ENCODE data around the gene NTM.
A peak's percentile ranks its signal among the peaks of the same experiment; 100 is the strongest.

Gene NTM

DNA sequence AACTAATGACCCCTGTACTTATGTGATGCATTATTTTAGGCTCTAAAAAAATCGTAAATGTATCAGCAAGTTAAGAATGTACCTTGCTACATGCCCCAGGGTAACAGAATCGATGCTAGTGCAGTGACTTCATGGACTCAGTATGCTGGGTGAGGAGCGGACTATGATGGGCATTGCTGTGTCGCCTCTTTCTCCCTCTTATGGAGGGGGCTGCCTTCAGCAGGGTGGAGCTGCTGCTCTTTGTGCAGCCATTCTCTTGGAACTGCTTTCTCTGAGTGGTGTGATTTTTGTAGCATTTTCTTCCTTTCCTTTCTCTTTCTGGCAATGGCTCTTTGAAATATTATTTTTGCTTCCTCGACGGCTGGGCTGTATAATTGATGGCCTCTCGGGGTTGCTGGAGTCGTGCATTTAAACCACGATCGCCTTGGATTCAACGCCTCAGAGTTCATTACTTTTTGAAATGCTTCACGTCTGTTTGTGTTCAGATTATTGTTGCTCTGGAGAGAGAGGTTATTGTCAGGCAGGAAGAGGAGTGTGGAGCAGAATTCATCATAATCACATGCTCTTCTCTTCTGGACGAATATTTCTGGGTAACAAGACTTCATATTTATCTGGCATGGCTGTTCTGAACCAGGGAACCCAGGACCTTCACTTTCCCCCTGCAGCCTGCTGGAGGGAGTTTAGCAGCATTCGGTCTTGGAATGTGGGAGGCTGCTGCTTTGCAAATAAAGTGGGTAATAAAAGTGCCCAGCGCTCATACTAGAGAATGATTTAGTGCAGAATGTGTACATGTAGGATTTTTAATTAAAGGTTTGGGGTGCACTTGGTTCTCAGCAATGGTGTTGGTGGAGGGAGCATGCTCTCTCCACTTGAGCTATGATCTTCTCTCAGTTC is 804.2 kb downstream of the NTM start:
- Histone ChIP-seq H2BK5ac (ENCODE audit: low read depth, low read length, poor library complexity, severe bottlenecking) (no peak overlapping the region), H3K4ac (ENCODE audit: low read depth in 1 of 2, low read length in 2 of 2) (no peak overlapping the region), H3K14ac (ENCODE audit: low read length in 2 of 2) (peak overlapping the region in 1 of 2 experiments; percentile 39), H2AK5ac (ENCODE audit: low read length, severe bottlenecking) (no peak overlapping the region), H2BK120ac (ENCODE audit: low read depth, low read length) (no peak overlapping the region), H3K79me1 (replicated peaks; ENCODE audit: low read length, poor library complexity, severe bottlenecking) (peaks cover 44% of the 10 kb centered on the region), H4K91ac (ENCODE audit: low read length) (no peak overlapping the region), H3K27ac (ENCODE audit: low read length, poor library complexity, severe bottlenecking) (no peak overlapping the region), H3K4me2 (ENCODE audit: low read length, poor library complexity, severe bottlenecking) (no peak overlapping the region), H3K36me3 (ENCODE audit: control insufficient read depth in 1 of 2, insufficient read depth in 2 of 2, low read depth in 1 of 2, low read length in 2 of 2) (peaks cover 0 to 4% of the 10 kb centered on the region in 2 experiments), H3K4me3 (ENCODE audit: insufficient read depth in 1 of 2, low read depth in 1 of 2, low read length in 2 of 2) (no peak overlapping the region), H2BK15ac (ENCODE audit: low read depth, poor library complexity, severe bottlenecking) (no peak overlapping the region), H4K8ac (ENCODE audit: low read length) (no peak overlapping the region), H3K27me3 (ENCODE audit: control insufficient read depth in 1 of 2, insufficient read depth in 1 of 2, low read length in 2 of 2) (no peaks in the 10 kb centered on the region), H3K9ac (ENCODE audit: low read length) (no peak overlapping the region), H3K18ac (ENCODE audit: low read depth in 1 of 2, low read length in 2 of 2) (no peak overlapping the region), H3K9me3 (ENCODE audit: control insufficient read depth, low read length) (no peaks in the 10 kb centered on the region), H3K23ac (ENCODE audit: low read length in 2 of 2) (no peak overlapping the region), H2AFZ (ENCODE audit: low read depth, low read length) (no peak overlapping the region), H2BK12ac (ENCODE audit: low read length in 2 of 2) (no peak overlapping the region), H3K4me1 (ENCODE audit: control insufficient read depth, insufficient read depth, low read depth, low read length) (peaks cover 1% of the 10 kb centered on the region)
- no peak for DNase-seq
- WGBS, result 81% methylated on average over 15 of the region's 15 CpGs

DNA sequence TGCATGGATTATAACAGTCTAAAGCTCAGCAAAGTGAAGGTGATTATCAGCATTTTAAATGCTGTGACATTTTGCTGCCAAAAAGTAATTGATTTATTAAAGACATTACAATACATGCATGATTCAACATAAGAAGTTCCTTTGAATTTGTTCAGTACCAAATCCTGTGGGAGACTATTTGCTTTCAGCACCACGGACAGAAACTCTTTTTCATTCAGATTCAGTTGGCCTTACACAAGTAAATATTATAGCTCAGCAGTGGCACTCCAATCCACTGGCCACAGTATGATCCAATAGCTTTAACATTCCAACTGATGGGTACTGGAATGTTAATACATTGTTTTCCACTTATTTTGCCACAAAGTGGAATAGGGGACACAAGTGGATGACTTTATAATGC is 806.7 kb downstream of the NTM start:
- Histone ChIP-seq H3K14ac (ENCODE audit: low read length in 2 of 2) (no peak overlapping the region), H3K4me1 (ENCODE audit: control insufficient read depth, insufficient read depth, low read depth, low read length) (peaks cover 1% of the 10 kb centered on the region), H4K8ac (ENCODE audit: low read length) (no peak overlapping the region), H3K4me2 (ENCODE audit: low read length, poor library complexity, severe bottlenecking) (no peak overlapping the region), H2BK15ac (ENCODE audit: low read depth, poor library complexity, severe bottlenecking) (no peak overlapping the region), H3K36me3 (ENCODE audit: control insufficient read depth in 1 of 2, insufficient read depth in 2 of 2, low read depth in 1 of 2, low read length in 2 of 2) (no peaks in the 10 kb centered on the region), H4K91ac (ENCODE audit: low read length) (no peak overlapping the region), H2AK5ac (ENCODE audit: low read length, severe bottlenecking) (no peak overlapping the region), H2BK12ac (ENCODE audit: low read length in 2 of 2) (no peak overlapping the region), H3K4ac (ENCODE audit: low read depth in 1 of 2, low read length in 2 of 2) (no peak overlapping the region), H3K27me3 (ENCODE audit: control insufficient read depth in 1 of 2, insufficient read depth in 1 of 2, low read length in 2 of 2) (no peaks in the 10 kb centered on the region), H2BK120ac (ENCODE audit: low read depth, low read length) (no peak overlapping the region), H2AFZ (ENCODE audit: low read depth, low read length) (no peak overlapping the region), H3K9ac (ENCODE audit: low read length) (no peak overlapping the region), H3K18ac (ENCODE audit: low read depth in 1 of 2, low read length in 2 of 2) (no peak overlapping the region), H3K4me3 (ENCODE audit: insufficient read depth in 1 of 2, low read depth in 1 of 2, low read length in 2 of 2) (no peak overlapping the region), H3K79me1 (replicated peaks; ENCODE audit: low read length, poor library complexity, severe bottlenecking) (peaks cover 35% of the 10 kb centered on the region), H3K23ac (ENCODE audit: low read length in 2 of 2) (no peak overlapping the region), H3K27ac (ENCODE audit: low read length, poor library complexity, severe bottlenecking) (no peak overlapping the region), H2BK5ac (ENCODE audit: low read depth, low read length, poor library complexity, severe bottlenecking) (no peak overlapping the region), H3K9me3 (ENCODE audit: control insufficient read depth, low read length) (no peaks in the 10 kb centered on the region)
- 18% methylated on average over 1 of the region's 1 CpG for WGBS
- peak; percentile 53 for DNase-seq

DNA sequence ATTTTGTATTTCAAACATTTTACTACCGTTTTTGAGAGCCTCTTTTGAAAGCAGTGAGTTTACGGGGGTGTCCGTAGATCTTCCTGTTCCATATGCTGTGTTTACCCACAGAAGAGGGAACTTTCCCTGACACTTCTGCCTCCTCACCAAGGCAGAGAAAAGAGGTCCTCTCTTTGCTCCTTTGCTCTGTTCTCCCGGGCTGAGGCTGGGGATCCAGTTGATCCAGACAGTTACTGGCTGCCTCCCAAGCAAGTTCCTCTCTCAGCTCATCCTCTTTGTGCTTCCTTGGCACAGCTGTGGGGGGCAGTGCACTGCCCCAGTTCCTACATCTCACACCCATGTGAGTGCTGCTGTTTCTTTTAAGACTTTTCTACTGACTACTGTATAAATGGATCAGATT is 813.7 kb downstream of the NTM start:
- no peak overlapping the region for H2BK15ac ChIP-seq (ENCODE audit: low read depth, poor library complexity, severe bottlenecking)
- no peaks in the 10 kb centered on the region for H3K9me3 ChIP-seq (ENCODE audit: control insufficient read depth, low read length)
- H3K9ac ChIP-seq (ENCODE audit: low read length), result no peak overlapping the region
- H3K27me3 ChIP-seq (ENCODE audit: control insufficient read depth in 1 of 2, insufficient read depth in 1 of 2, low read length in 2 of 2), result no peaks in the 10 kb centered on the region
- peaks cover 42% of the 10 kb centered on the region for H3K79me1 ChIP-seq (replicated peaks; ENCODE audit: low read length, poor library complexity, severe bottlenecking)
- H3K36me3 ChIP-seq (ENCODE audit: control insufficient read depth in 1 of 2, insufficient read depth in 2 of 2, low read depth in 1 of 2, low read length in 2 of 2), result peaks cover 0 to 4% of the 10 kb centered on the region in 2 experiments
- H3K14ac ChIP-seq (ENCODE audit: low read length in 2 of 2), result no peak overlapping the region
- no peak overlapping the region for H3K27ac ChIP-seq (ENCODE audit: low read length, poor library complexity, severe bottlenecking)
- no peak overlapping the region for H2BK120ac ChIP-seq (ENCODE audit: low read depth, low read length)
- no peak overlapping the region for H2BK5ac ChIP-seq (ENCODE audit: low read depth, low read length, poor library complexity, severe bottlenecking)
- H3K4me3 ChIP-seq (ENCODE audit: insufficient read depth in 1 of 2, low read depth in 1 of 2, low read length in 2 of 2), result no peak overlapping the region
- no peak overlapping the region for H2AK5ac ChIP-seq (ENCODE audit: low read length, severe bottlenecking)
- no peak overlapping the region for H3K4me2 ChIP-seq (ENCODE audit: low read length, poor library complexity, severe bottlenecking)
- H4K91ac ChIP-seq (ENCODE audit: low read length), result no peak overlapping the region
- no peak overlapping the region for H3K4ac ChIP-seq (ENCODE audit: low read depth in 1 of 2, low read length in 2 of 2)
- H3K23ac ChIP-seq (ENCODE audit: low read length in 2 of 2), result no peak overlapping the region
- H4K8ac ChIP-seq (ENCODE audit: low read length), result no peak overlapping the region
- no peak overlapping the region for H2BK12ac ChIP-seq (ENCODE audit: low read length in 2 of 2)
- no peak overlapping the region for H3K18ac ChIP-seq (ENCODE audit: low read depth in 1 of 2, low read length in 2 of 2)
- DNase-seq, result no peak
- peaks cover 2% of the 10 kb centered on the region for H3K4me1 ChIP-seq (ENCODE audit: control insufficient read depth, insufficient read depth, low read depth, low read length)
- WGBS, result 73% methylated on average over 4 of the region's 4 CpGs
- H2AFZ ChIP-seq (ENCODE audit: low read depth, low read length), result no peak overlapping the region

DNA sequence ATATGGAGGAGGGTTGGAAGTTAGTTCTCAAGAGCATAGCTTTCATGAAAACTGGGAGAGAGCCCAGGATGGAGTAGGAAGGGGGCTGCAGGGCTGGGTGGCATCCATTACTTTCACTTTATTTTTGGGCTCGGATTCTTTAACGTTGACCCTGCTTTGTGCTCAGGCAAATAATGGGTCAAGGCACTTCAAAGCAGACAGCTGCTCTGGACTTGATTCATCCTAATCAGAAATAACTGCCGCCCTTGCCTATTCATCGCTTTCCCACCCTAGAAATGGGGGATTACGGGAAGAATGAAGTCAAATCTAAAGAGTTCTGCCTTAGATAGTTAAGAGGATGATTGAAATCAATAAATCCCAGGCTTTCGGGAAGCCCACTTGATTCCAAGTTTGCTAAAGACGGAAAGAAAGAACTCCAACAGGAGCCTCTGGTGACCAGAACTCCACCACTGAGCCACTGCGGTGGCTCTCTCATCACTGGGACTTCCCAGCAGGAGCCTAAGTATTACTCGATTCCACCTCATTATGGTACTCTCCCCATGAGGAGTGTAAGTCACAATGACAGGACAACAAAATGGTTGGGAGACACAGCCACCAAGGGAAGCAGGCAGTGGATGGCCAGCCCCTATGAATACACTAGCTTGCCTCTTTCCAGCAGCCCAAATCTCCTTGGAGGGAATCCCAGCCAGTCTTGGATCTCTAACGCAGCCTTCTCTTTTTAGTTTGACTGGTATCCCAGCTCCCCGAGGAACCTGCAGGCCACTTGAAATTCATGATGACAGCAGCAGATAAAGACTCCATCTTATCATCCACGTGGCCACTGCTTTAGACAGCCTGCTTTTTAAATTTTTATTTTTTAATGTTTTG is 815.5 kb downstream of the NTM start:
- Histone ChIP-seq H2AK5ac (ENCODE audit: low read length, severe bottlenecking) (no peak overlapping the region), H3K9ac (ENCODE audit: low read length) (no peak overlapping the region), H2BK12ac (ENCODE audit: low read length in 2 of 2) (no peak overlapping the region), H2BK120ac (ENCODE audit: low read depth, low read length) (no peak overlapping the region), H3K27ac (ENCODE audit: low read length, poor library complexity, severe bottlenecking) (no peak overlapping the region), H3K9me3 (ENCODE audit: control insufficient read depth, low read length) (no peaks in the 10 kb centered on the region), H3K4me2 (ENCODE audit: low read length, poor library complexity, severe bottlenecking) (no peak overlapping the region), H3K27me3 (ENCODE audit: control insufficient read depth in 1 of 2, insufficient read depth in 1 of 2, low read length in 2 of 2) (no peaks in the 10 kb centered on the region), H3K4ac (ENCODE audit: low read depth in 1 of 2, low read length in 2 of 2) (no peak overlapping the region), H3K79me1 (replicated peaks; ENCODE audit: low read length, poor library complexity, severe bottlenecking) (peaks cover 39% of the 10 kb centered on the region), H2BK5ac (ENCODE audit: low read depth, low read length, poor library complexity, severe bottlenecking) (no peak overlapping the region), H3K18ac (ENCODE audit: low read depth in 1 of 2, low read length in 2 of 2) (no peak overlapping the region), H4K8ac (ENCODE audit: low read length) (no peak overlapping the region), H3K4me3 (ENCODE audit: insufficient read depth in 1 of 2, low read depth in 1 of 2, low read length in 2 of 2) (no peak overlapping the region), H3K36me3 (ENCODE audit: control insufficient read depth in 1 of 2, insufficient read depth in 2 of 2, low read depth in 1 of 2, low read length in 2 of 2) (peaks cover 0 to 4% of the 10 kb centered on the region in 2 experiments), H2BK15ac (ENCODE audit: low read depth, poor library complexity, severe bottlenecking) (no peak overlapping the region), H3K23ac (ENCODE audit: low read length in 2 of 2) (no peak overlapping the region), H3K14ac (ENCODE audit: low read length in 2 of 2) (no peak overlapping the region), H2AFZ (ENCODE audit: low read depth, low read length) (no peak overlapping the region), H4K91ac (ENCODE audit: low read length) (no peak overlapping the region), H3K4me1 (ENCODE audit: control insufficient read depth, insufficient read depth, low read depth, low read length) (peaks cover 2% of the 10 kb centered on the region)
- DNase-seq, result no peak
- 83% methylated on average over 12 of the region's 12 CpGs for WGBS

Measured in mesenchymal stem cell (in vitro differentiated cells and primary cell).